GM21526 (cell line): Measurements from ENCODE around the gene KLHL30.
"Not testable (repeated sequence)": the region's sequence is repeated elsewhere in the genome, so short reads cannot be mapped to it uniquely, and the experiment has no call there.

Experiments
- ATAC-seq: cut with Tn5 transposase; IDR thresholded peaks from one replicate; pipeline ENCODE4 v1.9.1; 2021; ENCODE audit warnings: moderate library complexity; ENCODE audit not compliant: unreplicated experiment, low FRiP score

The KLHL30 gene

DNA sequence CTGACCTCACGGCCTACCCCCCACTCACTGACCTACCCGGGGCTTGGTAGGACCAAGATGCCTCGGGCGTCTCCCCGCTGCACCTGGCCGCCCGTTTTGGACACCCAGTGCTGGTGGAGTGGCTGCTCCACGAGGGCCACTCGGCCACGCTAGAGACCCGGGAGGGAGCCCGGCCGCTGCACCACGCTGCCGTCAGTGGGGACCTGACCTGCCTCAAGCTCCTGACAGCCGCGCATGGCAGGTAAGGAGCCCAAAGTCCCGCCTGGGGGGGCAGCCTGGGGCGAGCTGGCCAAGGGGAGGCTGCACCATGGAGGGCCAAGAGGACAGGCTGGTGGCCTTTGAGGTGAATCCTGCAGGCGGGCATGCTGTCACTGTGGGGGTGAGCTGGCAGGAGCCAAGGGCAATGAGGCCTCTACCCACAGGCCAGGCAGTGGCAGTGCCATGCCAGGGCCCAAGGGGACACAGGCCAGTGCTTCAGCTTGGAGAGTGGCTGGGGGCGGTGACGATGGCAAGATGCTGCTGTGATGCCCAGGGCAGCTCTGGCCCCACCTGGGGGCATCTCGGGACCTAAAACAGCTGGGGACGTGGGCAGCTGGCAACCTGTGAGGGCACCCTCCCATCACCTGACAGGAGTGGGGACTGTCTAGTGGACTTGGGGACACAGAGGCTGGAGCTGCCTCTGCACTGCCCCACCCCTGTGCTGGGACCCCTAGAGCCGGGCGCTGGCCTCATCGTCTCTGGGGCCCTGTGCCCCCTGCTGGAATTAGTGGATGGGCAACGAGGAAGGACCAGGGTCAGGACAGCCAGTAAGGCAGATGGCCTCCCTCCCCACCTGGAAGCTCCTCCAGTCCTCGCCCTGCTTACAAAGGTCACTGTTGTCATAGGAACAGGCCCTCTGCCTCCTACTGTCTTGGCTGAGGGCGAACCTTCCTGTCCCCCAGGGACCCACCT, 36.3 kb upstream of the KLHL30 start:
- no peak for ATAC-seq

DNA sequence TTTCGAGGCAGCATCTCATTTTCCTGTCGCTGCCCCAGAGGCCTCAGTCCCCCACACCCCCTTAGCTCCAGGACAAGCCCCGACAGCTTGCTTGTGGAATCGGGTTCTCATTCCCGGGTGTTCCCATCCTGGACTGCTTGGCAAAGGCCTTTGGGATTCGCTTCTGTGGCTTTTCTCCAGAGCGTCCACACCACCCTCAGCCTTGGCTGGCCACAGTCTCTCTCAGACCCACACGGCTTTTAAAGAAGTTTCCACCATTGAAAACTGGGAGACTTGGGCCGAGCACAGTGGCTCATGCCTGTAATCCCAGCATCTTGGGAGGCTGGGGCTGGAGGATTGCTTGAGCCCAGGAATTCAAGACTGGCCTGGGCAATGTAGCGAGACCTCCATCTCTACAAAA, 35.6 kb upstream of the KLHL30 start:
- ATAC-seq: no peak

DNA sequence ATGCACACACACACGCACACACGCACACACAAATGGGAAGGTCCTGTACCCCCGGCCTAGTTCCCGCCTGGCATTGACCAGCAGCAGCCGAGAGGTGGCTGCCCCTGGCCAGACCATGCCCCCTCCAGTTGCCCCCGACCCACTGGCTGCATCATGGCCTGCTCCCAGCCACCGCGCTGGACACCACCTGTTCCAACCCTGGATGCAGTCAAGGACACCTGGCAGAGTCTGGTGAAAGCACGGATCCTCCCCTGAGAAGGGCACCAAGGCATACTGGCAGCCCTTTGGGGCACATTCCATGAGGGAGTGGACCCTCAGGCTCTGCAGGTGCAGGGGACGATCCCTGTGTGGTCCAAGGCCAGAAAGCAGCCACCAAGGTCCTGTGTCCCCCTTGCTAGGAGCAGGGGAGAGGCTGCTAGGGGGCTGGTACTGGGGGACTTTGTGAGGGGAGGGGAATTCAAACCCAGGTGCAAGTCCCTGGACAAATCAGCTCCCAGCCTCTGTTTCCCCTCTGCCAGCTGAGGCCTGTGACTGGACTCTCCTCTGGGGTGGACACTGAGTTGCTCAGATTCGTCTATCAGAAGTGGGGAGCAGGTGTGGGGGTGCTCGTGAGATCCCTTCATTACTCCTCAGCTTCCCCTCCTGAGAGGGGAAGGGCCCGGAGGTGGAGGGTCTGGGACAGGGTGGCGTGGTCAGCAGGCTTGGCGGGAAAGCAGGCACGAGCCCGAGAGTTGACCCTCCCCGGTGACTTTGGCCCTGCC, 34.8 kb upstream of the KLHL30 start:
- no peak for ATAC-seq

DNA sequence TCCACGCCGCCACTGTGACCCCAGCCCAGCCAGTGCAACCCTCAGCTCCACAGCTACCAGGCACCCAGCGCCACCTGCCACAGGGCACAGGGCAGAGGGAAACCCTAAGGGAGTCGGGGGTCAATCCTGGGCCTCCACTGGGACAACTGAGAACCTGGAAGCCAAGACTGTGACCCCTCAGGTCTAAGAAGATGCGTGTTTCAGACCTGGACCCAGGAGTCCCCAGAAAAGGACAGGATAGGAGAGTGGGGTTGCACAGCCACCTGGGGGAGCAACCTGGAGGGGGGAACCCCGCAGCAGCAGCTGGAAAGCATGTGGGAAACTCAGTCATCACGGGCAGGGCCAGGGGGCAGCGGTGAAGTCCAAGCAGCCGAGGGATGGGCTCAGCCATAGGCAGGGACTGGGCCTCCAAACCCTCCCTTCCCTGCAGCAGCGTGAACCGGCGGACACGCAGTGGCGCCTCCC, 34.2 kb upstream of the KLHL30 start:
- ATAC-seq: no peak

DNA sequence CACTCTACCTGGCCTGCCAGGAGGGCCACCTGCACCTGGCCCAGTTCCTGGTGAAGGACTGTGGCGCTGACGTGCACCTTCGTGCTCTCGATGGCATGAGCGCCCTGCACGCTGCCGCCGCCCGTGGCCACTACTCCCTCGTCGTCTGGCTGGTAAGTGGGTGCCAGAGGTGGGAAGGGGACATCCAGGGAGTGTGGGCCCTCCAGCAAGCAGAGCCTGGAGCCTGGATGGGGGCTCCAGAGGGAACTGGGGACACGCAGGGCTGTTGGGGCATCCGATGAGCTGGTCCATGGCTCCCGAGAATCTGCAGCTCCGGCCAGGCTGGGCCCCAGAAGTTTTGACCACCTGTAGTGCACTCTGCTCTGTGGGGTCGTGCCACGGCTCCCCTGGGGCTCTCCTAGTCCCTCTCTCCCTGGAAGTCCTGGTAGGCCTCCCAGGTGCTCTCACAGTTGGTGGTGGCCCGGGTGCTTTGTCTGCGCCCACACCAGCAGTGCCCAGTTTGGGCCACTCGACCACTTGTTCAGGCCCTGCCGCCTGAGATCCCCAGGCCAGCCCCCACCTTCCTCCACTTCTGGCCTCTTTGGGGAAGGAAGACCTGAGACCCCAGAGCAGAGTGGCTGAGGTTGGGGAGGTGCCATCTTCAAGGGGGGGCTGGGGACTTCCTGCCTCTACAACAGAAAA, 33.6 kb upstream of the KLHL30 start:
- ATAC-seq: no peak

DNA sequence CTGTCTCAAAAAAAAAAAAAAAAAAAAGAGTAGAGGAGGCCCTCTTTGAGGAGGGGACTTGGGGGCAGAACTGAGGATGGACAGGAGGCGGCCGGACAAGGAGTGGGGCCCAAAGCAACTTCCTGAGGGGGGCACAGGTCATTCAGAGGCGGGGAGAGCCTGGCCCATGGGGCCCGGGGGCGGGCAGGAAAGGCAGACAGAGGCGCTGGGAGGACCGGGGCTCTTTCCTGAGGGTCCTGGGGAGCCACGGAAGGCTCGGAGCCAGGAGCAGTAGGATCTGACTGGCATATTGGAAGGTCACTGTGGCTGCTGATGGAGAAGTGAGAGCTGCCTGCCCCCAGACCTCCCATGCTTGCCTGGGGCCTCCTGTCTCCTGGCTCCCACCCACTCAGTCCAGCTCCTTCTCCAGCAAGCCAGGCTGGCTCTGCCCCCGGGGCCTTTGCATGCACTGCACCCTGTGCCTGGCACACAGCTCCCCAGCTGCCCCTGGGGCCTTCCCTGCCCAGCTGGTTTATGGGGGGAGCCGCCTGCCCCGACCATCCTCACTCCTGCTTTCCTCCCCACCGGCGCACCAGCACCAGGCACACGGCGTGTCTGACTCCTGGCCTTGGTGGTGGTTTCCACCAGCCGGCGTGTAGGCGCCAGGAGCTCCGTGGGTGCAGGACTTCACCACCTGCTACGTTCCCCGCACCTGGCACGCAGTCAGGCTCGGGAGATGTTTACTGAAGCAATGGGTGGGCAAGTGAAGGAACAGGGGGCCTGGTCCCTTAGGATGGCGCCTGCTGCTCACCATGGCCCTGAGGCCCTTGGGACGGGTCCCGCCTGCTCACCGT, 32.7 kb upstream of the KLHL30 start:
- no peak for ATAC-seq

DNA sequence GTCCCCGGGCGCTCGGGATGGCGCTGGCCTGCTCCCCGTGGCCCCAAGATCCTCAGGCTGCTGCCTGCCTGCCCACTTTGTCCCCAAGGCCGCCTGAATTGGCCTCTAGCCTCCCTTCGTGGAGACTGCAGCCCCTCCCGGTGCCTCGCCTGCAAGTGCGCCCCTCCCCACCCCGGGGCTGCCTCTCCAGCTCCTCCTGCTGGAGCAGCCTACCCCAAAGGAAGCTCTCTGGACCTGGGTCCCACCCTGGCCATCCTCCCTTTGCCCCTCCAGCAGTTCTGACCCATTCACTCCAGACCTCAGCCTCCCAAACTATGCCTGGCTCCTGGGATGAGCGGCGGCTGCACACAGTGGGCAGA, 32.1 kb upstream of the KLHL30 start:
- ATAC-seq: no peak

DNA sequence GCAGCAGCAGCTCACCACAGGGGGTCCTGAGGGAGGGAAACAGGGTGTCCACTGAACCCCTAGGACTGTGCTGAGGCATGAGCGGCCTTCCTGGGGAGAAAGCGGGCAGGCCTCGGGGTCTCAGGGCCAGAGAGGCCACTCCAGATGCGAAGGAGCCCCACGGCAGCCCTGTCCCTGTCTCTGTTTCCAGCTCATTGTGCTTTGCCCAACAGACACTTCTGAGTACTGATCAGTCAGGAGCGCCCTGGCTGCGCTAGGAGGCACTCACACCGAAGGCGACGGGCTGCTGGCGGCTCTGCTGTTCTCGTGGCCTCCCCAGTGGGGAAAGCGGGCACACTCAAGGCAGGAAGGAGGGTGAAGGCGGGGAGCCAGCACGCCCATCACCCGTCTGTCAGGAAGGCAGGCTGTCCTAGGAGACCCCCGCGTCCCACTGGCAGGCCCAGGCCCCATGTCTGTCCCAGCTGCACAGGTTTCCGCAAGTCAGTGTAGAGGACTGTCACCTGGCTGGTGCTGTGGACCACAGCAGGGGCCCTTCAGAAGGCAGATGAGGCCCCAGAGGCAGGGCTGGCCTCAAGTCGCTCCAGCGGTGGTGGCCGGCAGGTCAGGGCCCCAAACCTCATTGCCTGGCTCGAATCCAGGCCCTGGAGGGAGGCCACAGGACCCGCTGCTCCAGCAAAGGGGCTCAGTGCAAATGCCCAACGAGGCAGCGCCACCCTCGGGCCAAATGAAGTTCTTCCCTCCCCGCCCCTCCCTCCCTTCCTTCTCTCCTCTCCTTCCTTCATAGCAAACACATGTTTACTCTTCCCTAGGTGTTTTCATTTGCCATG, 31.6 kb upstream of the KLHL30 start:
- peak; percentile 15 for ATAC-seq

DNA sequence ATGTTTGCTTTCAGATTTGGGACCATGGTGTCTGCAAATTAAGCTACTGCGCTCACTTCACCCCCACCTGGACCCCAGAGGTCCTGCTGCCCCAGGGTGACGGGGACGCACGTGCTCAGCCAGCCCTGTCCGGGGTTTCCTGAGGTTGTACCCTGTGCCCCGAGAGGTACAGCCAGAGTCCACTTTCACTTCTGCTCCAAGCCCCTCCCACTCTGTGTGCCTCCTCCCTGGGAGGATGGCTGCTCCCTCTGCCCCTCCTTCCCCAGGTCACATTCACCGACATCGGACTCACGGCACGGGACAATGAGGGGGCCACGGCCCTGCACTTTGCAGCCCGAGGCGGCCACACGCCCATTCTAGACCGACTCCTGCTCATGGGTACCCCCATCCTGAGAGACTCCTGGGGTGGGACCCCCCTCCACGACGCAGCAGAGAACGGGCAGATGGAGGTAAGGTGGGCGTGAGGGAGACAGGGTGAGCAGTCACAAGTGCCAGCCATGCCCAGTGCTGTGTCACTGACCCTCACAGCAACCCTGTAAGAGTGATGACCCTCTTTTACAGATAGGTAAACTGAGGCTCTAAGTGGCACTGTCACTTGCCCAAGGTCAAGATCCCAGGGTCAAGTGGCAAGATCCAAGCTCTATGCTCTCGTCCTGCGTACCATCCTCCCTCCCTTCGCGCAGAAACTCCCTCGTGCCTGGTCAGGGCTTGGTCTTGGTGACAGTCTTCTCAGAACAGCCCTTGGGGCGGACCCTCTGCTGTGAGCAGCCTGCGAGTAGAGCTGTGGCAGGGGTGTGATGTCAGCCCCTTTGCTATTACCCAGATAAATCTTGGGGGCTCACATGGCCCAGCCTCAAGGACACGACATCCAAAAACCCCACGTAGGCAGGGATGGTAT, 30.7 kb upstream of the KLHL30 start:
- ATAC-seq: peak; percentile 70

DNA sequence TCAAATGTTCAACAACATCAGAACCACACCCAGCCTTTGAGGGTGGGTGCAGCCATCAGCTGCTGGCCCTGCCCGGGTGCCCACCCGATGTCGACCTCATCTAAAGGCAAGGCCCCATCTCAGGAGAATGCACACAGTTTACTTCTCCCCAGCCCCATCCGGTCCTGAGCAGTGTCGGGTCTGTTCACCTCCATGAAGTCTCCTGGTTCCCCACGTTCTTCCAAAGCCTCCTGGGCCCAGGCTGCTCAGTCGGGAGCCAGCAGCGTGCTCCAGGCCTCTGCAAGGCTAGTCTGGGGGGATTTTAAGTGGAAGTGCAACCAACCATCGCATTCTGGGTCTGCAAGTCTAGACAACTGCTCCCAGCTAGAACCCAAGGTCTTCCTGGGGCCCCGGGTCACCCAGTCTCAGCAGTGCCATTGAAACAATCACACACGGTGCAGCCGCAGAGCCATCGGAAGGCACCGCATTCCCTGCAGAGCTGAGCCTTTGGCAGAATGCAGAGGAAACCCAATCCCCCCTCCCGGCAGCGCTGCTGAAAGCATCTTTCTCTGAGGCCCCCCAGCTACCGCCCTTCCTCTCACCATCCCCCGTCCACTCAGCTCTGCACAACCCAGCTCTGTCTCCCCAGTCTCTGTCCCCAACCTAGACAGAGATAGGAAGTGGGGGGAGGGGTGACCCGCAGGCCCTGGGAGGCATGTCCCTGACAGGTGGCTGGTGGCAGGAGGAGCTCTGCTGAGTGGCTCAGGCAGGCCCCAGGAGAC, 29.9 kb upstream of the KLHL30 start:
- peak; percentile 44 for ATAC-seq

DNA sequence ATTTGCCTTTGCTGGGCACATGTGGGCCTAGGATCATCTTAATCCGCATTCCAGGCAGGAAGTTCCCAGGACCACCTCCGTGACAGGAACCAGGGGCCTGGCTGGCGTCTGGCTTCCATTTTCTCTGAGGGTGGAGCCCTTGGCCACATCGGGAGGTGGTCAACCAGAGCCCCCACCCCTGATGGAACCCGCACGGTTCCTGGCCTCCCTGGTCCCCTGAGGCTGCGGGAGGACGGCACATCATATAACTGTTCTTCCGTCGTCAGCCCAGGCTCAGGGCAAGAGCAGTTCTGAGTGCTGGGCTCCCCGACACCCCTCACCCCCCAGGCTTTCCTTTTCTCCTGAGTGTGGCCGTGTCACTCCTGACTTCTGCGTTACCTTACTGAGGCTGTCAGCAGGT, 24.9 kb upstream of the KLHL30 start:
- no peak for ATAC-seq

DNA sequence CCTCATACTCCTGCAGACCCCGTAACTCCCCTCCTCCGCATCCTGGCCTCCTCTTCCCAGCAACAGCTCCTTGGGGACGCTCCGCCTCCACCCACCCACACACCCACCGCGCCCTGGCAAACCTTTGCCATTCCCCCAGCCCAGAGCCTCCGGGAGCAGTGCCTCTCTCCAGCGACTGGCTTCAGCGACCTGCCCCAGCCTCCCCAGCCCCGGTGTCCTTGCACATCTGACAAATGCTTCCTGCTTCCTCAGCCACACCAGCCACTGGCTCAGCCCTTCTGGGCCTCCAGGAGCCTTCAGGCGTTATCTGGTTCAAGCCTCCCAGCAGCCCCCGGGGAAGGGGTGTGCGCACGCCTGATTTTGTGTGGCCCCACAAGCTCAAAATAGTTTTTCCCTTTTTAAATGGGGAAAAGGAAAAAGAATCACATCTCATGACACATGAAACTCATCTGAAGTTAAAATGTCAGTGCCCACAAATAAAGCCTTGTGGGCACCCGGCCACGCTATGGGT, 24.1 kb upstream of the KLHL30 start:
- ATAC-seq: no peak

DNA sequence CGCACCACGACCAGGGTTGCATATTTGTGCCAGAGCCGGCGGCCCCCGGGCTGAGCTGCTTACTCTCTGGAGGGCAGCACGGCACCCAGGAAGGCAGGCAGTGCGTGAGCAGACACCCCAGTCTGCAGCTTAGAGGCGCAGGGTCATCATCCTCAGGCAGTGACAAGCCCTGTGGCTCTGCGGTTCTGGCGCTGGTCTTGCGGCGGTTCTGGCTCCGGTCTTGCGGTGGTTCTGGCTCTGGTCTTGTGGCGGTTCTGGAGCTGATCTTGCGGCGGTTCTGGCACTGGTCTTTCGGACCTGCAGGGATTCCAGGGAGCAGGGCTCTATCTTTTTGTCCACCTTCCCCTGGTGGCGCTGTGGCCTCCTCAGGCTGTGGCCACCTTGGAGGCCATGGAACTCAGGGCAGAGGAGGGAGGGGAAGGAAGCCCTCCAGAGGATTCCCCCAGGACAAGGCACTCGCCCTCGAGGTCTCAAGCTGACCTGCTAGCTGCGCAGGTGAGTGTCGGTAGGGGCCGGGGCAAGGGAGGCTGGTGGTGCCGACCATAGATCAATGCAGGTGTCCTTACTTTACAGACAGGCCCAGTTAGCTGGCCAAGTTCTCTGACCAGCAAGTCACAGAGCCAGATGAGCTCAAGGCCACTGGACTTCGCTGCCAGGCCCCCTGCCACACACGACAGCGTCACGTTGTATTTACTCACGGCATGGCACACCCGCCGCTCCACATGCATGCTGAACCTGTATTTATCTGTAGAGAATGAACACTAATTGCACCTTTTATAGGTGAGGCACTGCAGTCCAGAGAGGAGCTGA, 23.4 kb upstream of the KLHL30 start:
- ATAC-seq: no peak

DNA sequence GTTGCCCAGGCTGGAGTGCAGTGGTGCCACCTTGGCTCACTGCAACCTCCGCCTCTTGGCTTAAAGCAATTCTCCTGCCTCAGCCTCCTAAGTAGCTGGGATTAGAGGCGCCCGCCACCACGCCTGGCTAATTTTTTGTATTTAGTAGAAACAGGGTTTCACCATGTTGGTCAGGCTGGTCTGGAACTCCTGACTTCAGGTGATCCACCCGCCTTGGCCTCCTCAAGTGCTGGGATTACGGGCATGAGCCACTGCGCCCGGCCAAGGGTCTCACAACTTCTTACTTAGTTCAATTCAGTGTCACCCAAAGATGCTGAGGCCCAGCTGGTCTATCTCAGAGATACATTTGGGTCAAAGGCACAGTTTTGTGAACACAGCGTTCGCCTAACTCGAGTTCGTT, 22.8 kb upstream of the KLHL30 start:
- not testable (repeated sequence) for ATAC-seq

DNA sequence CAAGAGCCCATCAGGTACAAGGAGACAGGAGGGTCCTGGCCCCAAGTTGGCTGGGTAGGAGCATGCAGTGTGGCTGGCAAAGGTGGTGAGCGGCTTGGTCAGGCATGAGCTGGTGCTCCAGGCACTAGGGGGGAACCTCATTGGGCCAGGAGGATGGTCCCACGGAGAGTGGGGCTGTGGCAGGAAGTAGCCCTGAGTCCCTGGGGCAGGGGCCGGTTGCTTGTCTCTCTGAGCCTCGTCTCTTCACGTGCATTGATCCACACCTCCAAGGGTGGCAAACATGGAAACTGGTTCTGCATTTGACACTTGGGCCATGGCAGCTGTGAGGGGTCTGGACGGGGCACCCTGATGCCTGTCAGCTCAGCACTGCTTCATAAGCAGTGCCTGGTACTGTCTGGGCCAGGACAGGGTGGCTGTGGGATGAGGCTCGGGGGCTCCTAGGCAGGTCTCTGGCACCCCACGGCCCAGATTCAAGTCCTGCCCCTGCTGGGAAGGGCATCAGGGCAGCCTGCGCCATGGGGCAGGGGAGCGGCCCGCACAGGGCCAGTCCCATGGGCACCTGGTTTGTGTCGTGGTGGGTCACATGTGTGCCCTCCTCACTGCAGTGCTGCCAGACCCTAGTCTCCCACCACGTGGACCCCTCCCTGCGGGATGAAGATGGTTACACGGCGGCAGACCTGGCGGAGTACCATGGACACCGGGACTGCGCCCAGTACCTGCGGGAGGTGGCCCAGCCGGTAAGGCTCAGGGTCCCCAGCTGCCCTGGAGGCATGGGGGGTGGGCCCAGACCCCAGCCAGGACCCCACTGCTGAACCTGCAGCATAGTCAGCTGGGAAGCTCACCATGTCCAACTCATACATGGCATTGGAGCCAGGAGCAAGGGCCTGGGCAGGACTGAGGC, 21.9 kb upstream of the KLHL30 start:
- no peak for ATAC-seq
